Sciatic nerve (tissue), 2 donors: ENCODE results near the gene OSM. TPM values are rescaled to one million over a fixed set of nuclear protein-coding genes. Genes with fewer than 3 reads are reported as not detected.
A peak's percentile ranks its signal among the peaks of the same experiment; 100 is the strongest.
"Not testable (repeated sequence)": the region's sequence is repeated elsewhere in the genome, so short reads cannot be mapped to it uniquely, and the experiment has no call there.

Experiments used
- ATAC-seq: fragments of 200-7000 bp; cut with Tn5 transposase; one replicate; pipeline ENCODE4 v1.9.1; 2020; ENCODE audit warnings: mild to moderate bottlenecking, moderate library complexity
- DNase-seq: peaks from one replicate; pipeline ENCODE4 v3.0.0-alpha.2; 2020; ENCODE audit warnings: low spot score
- intact Hi-C: fragments of 100-400 bp; cut with DNase I; formaldehyde crosslinking; loops from one replicate; pipeline ENCODE4 v1.14.2; 2022
- total RNA-seq: library from RNA; stranded (reverse); fragmentation: NEBNext Ultra II Directional; extraction: Animal tissue kit (Norgen Biotek cat#: 25700); gene quantifications from one replicate; pipeline ENCODE4 v1.2.1, GENCODE V29; 2021
- donor health status: DM: no; HTN: no; CAD: no.
- donor health status: DM: no; HTN: no; CAD: no.

OSM gene
- total RNA-seq, 1 donor from 2014 or later: 6.4 TPM

- no peak for DNase-seq
- intact Hi-C loops: no loop called here
- no peak for ATAC-seq
Observed at GRCh38 chr22:30221121-30221992, 45.3 kb downstream of the OSM start.

DNA sequence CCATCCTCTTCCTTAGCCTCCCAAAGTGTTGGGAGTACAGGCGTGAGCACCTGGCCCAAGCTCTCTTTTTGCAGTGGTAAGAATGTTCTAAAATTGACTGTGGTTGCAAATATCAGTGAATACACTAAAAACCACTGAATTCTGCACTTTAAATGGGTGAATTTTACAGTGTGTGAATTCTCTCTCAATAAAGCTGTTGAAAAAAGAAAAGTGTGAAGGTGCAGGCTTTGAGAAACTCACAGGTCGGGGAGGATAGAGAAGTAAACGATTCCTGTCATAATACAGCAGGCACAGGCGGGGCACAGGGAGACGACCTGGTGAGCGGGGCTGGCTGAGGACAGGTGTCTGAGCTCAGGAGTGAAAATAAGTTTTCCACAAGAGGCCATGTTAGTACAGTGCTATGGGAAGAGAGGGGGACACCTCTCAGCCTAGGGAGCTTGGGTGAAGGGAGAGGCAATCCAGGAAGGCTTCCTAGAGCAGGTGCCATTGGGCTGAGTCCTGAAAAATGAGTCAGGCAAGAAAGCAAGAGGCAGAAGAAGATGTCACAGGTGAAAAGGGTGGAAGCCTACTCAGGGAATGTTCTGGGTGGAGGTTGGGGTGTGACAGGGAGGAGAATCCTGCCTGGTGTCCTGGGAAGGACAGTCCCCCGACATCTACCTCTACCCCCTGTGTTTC is 46.2 kb downstream of the OSM start:
- DNase-seq (no peak), ATAC-seq (no peak)
- intact Hi-C loops: no loop called here

DNA sequence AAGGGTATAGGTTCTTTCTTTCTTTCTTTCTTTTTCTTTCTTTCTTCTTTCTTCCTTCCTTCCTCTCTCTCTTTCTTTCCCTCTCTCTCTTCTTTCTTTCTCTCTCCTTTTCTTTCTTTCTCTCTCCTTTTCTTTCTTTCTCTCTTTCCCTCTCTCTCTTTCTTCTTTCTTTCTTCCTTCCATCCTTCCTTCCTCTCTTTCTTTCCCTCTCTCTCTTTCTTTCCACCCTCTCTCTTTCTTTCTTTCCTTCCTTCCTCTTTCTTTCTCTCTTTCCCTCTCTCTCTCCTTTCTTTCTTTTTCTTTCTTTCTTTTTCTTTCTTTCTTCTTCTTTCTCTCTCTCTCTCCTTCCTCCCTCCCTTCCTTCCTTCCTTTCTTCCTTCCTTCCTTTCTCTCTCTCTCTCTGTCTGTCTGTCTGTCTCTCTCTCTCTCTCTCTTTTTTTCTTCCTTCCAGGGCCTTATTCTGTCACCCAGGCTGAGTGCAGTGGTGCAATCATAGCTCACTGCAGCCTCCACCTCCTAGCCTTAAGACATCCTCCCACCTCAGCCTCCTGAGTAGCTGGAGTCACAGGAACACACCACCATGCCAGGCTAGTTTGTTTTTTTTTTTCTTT is 46.9 kb downstream of the OSM start:
- ATAC-seq (no peak), DNase-seq (no peak)
- intact Hi-C loops: no loop called here

- no peak for ATAC-seq
- intact Hi-C loops: no loop called here
- DNase-seq: no peak
Observed at GRCh38 chr22:30219049-30219654, 47.5 kb downstream of the OSM start.

DNA sequence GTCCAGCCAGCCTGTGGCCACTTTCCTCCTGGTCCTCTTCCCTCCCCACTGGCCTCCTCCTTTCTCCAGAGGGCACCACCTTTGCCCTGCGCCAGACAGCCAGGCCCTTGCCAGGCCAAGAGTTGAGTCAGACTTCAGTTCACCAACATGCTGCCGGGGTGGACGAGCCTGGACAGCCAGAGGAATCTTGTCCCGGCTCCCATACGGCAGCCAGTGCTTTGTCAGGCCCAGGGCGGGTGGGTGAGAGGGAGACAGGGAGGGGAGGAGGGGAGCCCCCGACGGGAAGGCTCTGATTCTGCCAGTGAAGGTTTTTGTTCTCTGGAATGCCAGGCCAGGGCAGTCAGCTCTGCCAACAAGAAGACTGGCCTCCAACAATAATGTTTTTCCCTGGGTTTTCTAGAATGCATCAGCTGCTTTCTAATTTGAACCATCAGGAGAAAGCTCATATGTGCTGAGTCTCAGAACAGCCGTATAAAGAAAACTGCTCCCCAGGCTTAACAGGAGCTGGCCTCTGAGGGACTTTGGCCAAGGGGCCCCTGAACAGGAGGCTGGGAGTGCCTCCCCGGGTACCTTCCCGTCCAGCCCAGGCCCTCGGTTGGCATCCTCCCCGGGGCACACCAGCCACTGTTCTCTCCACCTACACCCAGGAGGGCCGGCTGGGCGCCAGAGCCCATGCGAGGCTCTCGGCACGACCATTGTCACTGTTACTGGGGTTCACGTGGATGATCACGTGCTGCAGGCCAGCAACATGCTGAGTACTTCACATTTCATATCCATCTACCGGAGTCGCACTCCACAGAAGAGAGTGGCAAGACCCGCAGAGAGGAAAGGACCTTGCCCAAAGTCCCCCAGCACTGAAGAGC is 48.7 kb downstream of the OSM start:
- DNase-seq: no peak
- intact Hi-C loops: no loop called here
- ATAC-seq: peak; percentile 31

- no peak for DNase-seq
- intact Hi-C loops: no loop called here
- no peak for ATAC-seq
Observed at GRCh38 chr22:30216710-30217109, 49.9 kb downstream of the OSM start.

- ATAC-seq, DNase-seq, intact Hi-C loops: not testable (repeated sequence)
Observed at GRCh38 chr22:30216272-30216671, 50.4 kb downstream of the OSM start.

DNA sequence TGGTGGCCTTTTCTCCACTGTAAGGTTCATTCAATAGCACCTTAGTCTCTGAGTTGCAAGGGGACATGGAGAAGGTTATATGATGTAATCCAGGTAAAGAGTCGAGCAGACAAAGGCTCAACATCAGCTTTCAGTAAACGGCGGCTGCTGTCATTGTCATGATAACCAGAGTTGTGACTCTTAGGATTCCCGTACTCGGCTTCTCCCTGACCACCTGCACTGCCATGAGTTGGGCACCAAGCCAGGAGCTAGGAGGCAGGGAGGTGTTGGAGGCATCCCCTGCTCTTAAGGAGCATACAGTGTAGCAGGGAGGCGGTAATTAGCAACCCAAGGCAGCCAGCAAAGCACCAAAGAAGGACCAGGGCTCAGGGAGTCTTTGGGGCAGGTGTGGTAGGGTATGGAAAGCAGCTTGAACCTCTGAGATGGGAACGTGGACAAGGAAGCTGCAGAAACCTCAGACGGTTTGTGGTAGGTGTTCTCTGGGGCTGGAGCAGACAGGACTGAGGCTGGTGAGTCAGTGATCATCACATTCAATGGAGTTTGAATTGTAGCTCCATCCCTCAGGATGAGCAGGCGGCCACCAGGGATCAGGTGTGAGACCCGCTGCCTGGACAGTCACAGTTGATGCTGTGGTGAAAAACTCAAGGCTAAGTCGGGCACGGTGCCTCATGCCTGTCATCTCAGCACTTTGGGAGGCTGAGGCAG is 51.8 kb downstream of the OSM start:
- DNase-seq (no peak), ATAC-seq (no peak)
- intact Hi-C loops: no loop called here

GRCh38 chr22:30212996-30213441 is 53.6 kb downstream of the OSM start:
- intact Hi-C loops: no loop called here
- ATAC-seq: no peak
- no peak for DNase-seq

Other genes starting within 250 kb of the OSM start
- gene HORMAD2, start 186.4 kb downstream of the OSM start, total RNA-seq: not detected
- 3.2 TPM for gene LIF, start 20.1 kb downstream of the OSM start, total RNA-seq
- gene CASTOR1, start 22.7 kb upstream of the OSM start, total RNA-seq: 15.9 TPM
- gene TBC1D10A, start 60.1 kb upstream of the OSM start, total RNA-seq: 29.4 TPM
- gene SF3A1, start 90.0 kb upstream of the OSM start, total RNA-seq: 138 TPM
- gene CCDC157, start 90.2 kb upstream of the OSM start, total RNA-seq: 0.71 TPM
- gene RNF215, start 120.6 kb upstream of the OSM start, total RNA-seq: 25.5 TPM
- gene SEC14L2, start 130.2 kb upstream of the OSM start, total RNA-seq: 20.8 TPM
- gene MTFP1, start 158.9 kb upstream of the OSM start, total RNA-seq: 3.6 TPM
- not detected for gene SEC14L3, start 205.2 kb upstream of the OSM start, total RNA-seq
- gene SEC14L4, start 238.8 kb upstream of the OSM start, total RNA-seq: 0.62 TPM